Gastroesophageal sphincter (tissue), 3 donors: ENCODE measurements around the gene EXOC4.

Experiments
- CTCF ChIP-seq, 4 experiments: fragments of 200-600 bp in 2 of 4; fragments of 450-650 bp in 2 of 4; sonication (generic) in 1 of 4; IDR thresholded peaks; one replicate each; pipeline ENCODE4 v1.5.1; 2017 to 2019; ENCODE audit warnings: antibody characterized with exemption in 4 of 4, mild to moderate bottlenecking in 2 of 4, moderate library complexity in 2 of 4
- POLR2AphosphoS5 ChIP-seq: sonication (generic); formaldehyde crosslinking; IDR thresholded peaks from one replicate; pipeline ENCODE4 v1.6.1; 2017; ENCODE audit warnings: antibody characterized with exemption

DNA sequence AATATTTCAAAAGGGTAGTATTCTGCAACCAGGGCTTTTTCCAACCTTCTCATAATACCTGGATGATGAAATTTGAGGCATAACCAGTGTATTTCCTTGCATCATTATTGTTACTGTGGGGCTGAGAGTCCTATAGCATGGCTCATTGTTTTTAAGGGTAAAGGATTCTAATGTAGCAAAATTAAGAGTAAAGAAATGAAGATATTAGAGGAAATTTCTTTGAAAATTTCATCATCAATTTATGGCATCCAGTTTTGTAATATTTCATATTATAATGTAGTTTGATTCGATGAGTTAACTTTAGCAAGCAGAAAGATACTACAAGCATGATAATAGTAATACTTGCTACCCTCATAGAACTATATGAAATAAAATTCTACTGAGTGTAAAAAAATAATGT is 486.9 kb downstream of the EXOC4 start:
- TF ChIP-seq CTCF (IDR thresholded peaks at IDR 0.05) = no peak
- no peak for TF ChIP-seq POLR2AphosphoS5
